Activated naive CD8-positive, alpha-beta T cell (primary cell): Measurements from ENCODE around the gene MCTP2.

Experiments used
- H3K27ac Mint-ChIP-seq: one replicate; pipeline ENCODE4 v1.8.0; 2021; ENCODE audit warnings: mixed read lengths
- H3K27me3 Mint-ChIP-seq: one replicate; pipeline ENCODE4 v1.8.0; 2021; ENCODE audit warnings: mixed read lengths
- H3K36me3 Mint-ChIP-seq: one replicate; pipeline ENCODE4 v1.8.0; 2021; ENCODE audit warnings: mixed read lengths
- H3K4me1 Mint-ChIP-seq: one replicate; pipeline ENCODE4 v1.8.0; 2021; ENCODE audit warnings: low read depth, mixed read lengths
- H3K4me3 Mint-ChIP-seq: one replicate; pipeline ENCODE4 v1.8.0; 2021; ENCODE audit warnings: mild to moderate bottlenecking, mixed read lengths
- H3K9me3 Mint-ChIP-seq: one replicate; pipeline ENCODE4 v1.8.0; 2021; ENCODE audit warnings: low read depth, mixed read lengths

Gene MCTP2

GRCh38 chr15:94322141-94322540 is 90.8 kb downstream of the MCTP2 start:
- no peak overlapping the region for H3K4me3 Mint-ChIP-seq
- peaks cover 9% of the 10 kb centered on the region for H3K36me3 Mint-ChIP-seq
- no peaks in the 10 kb centered on the region for H3K27me3 Mint-ChIP-seq
- no peaks in the 10 kb centered on the region for H3K9me3 Mint-ChIP-seq
- H3K27ac Mint-ChIP-seq, result no peak overlapping the region
- peaks cover 3% of the 10 kb centered on the region for H3K4me1 Mint-ChIP-seq

- Mint-ChIP-seq H3K9me3 (no peaks in the 10 kb centered on the region), H3K27ac (no peak overlapping the region), H3K4me3 (no peak overlapping the region), H3K36me3 (peaks cover 9% of the 10 kb centered on the region), H3K27me3 (no peaks in the 10 kb centered on the region), H3K4me1 (peaks cover 3% of the 10 kb centered on the region)
These were observed 91.7 kb downstream of the MCTP2 start for GRCh38 chr15:94323076-94323475.

DNA sequence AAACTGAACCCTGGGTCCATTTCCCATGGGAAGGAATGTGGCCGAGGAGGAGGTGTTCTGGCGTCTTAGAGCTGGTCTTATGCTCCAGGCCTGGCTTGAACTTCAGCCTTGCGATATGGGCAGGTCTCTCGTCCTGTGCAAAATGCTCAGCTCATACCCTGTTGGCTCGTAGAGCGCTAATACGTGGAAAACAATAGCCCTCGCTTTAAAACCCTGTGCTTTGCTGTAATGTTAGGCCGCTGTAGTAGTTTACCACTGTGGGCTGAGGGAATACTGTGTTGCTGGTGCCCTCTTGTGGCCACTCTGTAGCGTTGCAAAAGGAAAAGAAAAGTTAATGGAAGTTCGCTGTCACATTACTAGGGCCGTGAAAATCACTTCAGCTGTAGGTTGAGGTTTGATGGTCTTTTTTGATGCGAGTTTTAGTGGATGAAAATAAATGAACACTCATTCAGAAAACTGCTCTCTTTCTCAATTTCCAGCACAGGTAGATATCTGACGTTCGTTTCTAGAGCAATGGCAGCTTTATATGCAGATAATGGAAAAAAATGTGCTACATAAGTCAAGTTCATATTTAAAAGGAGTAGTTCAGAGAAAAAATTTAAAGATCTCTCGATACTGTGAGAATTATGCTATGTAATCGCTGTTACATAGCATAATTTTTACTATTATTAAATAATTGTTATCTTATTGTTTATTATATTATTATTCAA is 92.9 kb downstream of the MCTP2 start:
- Mint-ChIP-seq H3K36me3 (peaks cover 11% of the 10 kb centered on the region), H3K27me3 (no peaks in the 10 kb centered on the region), H3K27ac (no peak overlapping the region), H3K4me3 (no peak overlapping the region), H3K4me1 (peaks cover 3% of the 10 kb centered on the region), H3K9me3 (no peaks in the 10 kb centered on the region)

GRCh38 chr15:94324835-94325767 is 93.7 kb downstream of the MCTP2 start:
- Mint-ChIP-seq H3K4me3 (no peak overlapping the region), H3K36me3 (peaks cover 12% of the 10 kb centered on the region), H3K27ac (no peak overlapping the region), H3K9me3 (no peaks in the 10 kb centered on the region), H3K27me3 (no peaks in the 10 kb centered on the region), H3K4me1 (peaks cover 3% of the 10 kb centered on the region)

DNA sequence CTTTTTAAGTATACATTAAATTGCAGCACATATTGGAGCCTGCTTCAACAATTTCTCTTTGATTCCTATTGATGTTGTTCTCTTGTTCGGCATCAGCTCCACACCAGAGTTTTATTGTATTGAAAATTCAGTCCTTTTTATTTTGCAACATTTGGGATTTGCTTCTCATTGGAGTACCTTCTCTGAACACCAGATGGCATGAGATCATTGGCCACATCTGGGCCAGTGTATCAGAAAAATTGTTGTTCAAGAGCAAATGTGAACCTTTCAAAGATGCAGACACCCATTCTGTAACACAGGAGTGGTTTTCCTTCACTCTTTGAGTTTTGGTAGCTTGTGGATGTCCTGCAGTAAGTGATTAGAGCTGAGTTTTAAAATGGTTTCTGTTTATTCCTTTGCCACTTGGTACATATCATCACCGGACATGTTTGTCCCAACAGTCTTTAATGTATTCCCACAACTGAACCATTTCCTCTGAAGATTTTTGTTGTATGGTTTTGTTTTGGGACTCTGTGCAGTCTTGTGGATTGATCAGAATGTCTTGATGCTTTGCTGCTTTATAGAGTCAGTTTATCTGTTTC is 96.1 kb downstream of the MCTP2 start:
- Mint-ChIP-seq H3K27ac (no peak overlapping the region), H3K27me3 (no peaks in the 10 kb centered on the region), H3K9me3 (no peaks in the 10 kb centered on the region), H3K36me3 (peaks cover 12% of the 10 kb centered on the region), H3K4me1 (peaks cover 3% of the 10 kb centered on the region), H3K4me3 (no peak overlapping the region)

DNA sequence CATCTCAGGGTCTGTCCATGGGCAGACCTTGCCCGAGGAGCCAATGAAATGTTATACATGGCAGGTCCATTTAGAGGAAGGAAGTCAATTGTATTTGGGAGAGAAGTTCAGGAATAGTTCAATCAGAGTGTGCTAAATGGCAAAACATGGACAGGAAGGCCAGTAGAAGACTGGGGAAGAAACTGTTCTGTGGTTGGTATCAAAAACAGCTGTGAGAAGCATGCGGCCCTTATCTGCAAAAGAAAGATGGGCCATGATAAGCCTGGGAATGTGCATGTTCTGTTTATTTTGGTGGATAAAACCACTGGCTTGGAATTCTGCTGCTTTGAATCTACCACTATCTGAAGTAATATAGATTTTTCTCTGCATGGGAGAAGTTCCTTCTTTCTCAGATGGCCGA is 100.4 kb downstream of the MCTP2 start:
- Mint-ChIP-seq H3K4me3 (no peak overlapping the region), H3K27me3 (no peaks in the 10 kb centered on the region), H3K9me3 (no peaks in the 10 kb centered on the region), H3K36me3 (peaks cover 12% of the 10 kb centered on the region), H3K27ac (no peak overlapping the region), H3K4me1 (no peaks in the 10 kb centered on the region)

- no peaks in the 10 kb centered on the region for H3K4me1 Mint-ChIP-seq
- H3K9me3 Mint-ChIP-seq, result no peaks in the 10 kb centered on the region
- no peaks in the 10 kb centered on the region for H3K27me3 Mint-ChIP-seq
- peaks cover 6% of the 10 kb centered on the region for H3K36me3 Mint-ChIP-seq
- H3K27ac Mint-ChIP-seq, result no peak overlapping the region
- no peak overlapping the region for H3K4me3 Mint-ChIP-seq
These were observed 104.3 kb downstream of the MCTP2 start for GRCh38 chr15:94335616-94336015.

- H3K27me3 Mint-ChIP-seq, result no peaks in the 10 kb centered on the region
- H3K36me3 Mint-ChIP-seq, result peaks cover 6% of the 10 kb centered on the region
- no peaks in the 10 kb centered on the region for H3K4me1 Mint-ChIP-seq
- H3K9me3 Mint-ChIP-seq, result no peaks in the 10 kb centered on the region
- no peak overlapping the region for H3K27ac Mint-ChIP-seq
- H3K4me3 Mint-ChIP-seq, result no peak overlapping the region
These were observed 105.6 kb downstream of the MCTP2 start for GRCh38 chr15:94336817-94337467.

DNA sequence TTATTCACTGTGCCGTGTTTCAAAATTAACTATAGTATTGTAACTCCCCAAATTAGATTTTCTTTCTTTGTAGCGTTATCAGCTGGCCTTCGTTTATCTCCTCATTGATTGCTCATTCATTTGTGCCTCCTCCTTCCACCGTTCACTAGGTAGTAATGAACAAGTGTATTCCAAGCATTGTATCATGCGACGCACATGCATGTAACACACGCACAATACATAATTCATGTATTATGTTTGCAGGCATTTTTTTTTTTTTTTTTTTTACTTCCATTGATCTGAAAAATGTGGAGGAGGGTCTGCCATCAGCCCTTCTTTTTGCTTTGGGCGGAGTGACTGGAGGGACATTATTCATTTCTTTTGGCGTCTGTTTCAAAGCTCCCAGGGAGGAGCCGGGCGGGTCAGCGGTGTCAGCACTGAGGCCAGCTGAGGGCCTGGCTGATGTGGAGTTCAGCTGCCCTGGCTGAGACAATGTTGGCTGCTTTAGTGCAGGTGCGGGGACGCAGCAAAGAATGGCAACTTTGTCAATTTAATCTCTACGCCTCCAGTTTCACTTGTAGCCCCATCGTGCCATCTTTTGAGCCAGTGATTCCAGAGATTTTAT is 107.0 kb downstream of the MCTP2 start:
- Mint-ChIP-seq H3K9me3 (no peaks in the 10 kb centered on the region), H3K27me3 (no peaks in the 10 kb centered on the region), H3K4me3 (no peak overlapping the region), H3K36me3 (peaks cover 6% of the 10 kb centered on the region), H3K4me1 (no peaks in the 10 kb centered on the region), H3K27ac (no peak overlapping the region)

DNA sequence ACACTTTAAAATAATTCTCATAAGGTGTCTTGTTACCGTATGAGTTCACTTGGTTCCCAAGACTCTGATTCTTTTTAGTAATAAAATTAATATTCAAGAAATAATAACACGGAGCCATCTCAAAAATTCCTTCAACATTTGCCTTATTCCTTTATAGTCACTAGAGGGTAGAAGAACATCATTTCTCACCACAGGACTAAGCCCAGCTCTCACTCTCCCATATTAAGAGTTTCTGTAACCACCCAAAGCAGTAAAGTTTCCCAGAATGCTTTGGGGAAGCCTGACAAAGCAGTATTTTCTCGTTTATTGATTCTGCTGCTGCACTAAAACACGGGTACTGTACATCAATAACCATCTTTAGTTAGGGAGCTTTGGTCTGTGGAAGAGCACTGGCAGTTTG is 114.9 kb downstream of the MCTP2 start:
- no peak overlapping the region for H3K4me3 Mint-ChIP-seq
- H3K27me3 Mint-ChIP-seq, result no peaks in the 10 kb centered on the region
- no peaks in the 10 kb centered on the region for H3K4me1 Mint-ChIP-seq
- H3K36me3 Mint-ChIP-seq, result peaks cover 8% of the 10 kb centered on the region
- no peak overlapping the region for H3K27ac Mint-ChIP-seq
- H3K9me3 Mint-ChIP-seq, result no peaks in the 10 kb centered on the region

GRCh38 chr15:94348084-94348483 is 116.7 kb downstream of the MCTP2 start:
- Mint-ChIP-seq H3K9me3 (no peaks in the 10 kb centered on the region), H3K4me3 (no peak overlapping the region), H3K36me3 (peaks cover 18% of the 10 kb centered on the region), H3K27ac (no peak overlapping the region), H3K27me3 (no peaks in the 10 kb centered on the region), H3K4me1 (no peaks in the 10 kb centered on the region)

- no peak overlapping the region for H3K4me3 Mint-ChIP-seq
- H3K27me3 Mint-ChIP-seq, result no peaks in the 10 kb centered on the region
- H3K36me3 Mint-ChIP-seq, result peaks cover 18% of the 10 kb centered on the region
- H3K9me3 Mint-ChIP-seq, result no peaks in the 10 kb centered on the region
- no peaks in the 10 kb centered on the region for H3K4me1 Mint-ChIP-seq
- no peak overlapping the region for H3K27ac Mint-ChIP-seq
These were observed 119.7 kb downstream of the MCTP2 start for GRCh38 chr15:94351031-94351535.

DNA sequence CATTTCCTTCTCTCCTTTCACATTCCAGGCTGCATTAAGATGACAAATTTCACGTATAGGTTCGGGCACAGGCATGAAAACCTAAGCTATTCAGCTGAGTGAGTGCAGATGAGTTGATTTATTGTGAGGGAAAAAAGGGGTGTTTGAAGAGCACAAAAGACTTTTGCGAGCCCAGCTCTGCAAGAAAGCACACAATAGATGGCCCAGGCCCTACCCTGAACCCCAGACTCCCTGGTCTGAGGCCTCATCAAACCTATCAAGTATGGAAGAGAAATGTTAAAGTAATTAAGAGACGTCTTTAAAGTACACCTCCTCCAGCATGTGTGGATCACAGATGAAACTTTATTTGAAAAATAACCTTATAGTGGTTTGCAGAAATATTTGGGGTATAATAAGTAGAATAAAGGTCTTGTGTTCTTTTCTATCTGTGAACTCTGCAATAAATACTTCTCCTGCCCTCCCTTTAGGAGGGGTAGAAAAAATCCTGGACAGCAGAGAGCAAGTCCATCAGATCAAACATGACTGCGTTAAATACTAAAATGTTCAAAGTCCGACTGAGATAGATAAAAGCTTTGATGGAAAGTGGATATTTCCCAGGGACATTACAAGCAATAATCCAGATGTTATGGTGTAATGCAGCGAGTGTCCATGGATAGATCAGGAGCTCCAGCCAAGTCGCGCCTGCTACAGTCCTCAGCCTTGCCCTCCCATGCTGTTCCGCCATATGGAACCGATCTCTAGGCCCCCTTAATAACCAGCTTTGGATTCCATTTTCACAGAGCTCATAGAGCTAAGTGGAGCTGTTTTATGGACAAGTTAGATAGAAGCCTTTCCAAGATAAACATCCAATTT is 121.5 kb downstream of the MCTP2 start:
- peaks cover 18% of the 10 kb centered on the region for H3K36me3 Mint-ChIP-seq

DNA sequence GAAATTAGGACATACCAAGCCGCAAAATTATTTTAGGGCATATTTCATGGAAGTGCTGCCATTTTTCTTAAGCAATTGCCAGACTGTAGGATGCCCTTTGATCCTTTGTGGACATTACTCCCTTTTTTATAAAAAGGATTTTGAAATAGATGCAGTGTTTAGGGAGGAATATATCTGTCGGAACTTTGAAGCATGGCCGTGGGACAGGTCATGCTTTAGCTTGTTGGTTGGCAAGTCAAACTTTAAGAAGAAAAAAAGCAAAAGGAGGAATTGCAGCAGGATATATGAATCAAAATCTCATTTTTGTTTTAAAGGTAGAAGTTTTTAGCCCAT is 122.1 kb downstream of the MCTP2 start:
- H3K4me1 Mint-ChIP-seq, result no peaks in the 10 kb centered on the region
- no peak overlapping the region for H3K27ac Mint-ChIP-seq
- H3K36me3 Mint-ChIP-seq, result peaks cover 17% of the 10 kb centered on the region
- no peaks in the 10 kb centered on the region for H3K9me3 Mint-ChIP-seq
- no peak overlapping the region for H3K4me3 Mint-ChIP-seq
- no peaks in the 10 kb centered on the region for H3K27me3 Mint-ChIP-seq

More for the DNA sequence above, 121.5 kb downstream of the MCTP2 start:
- Mint-ChIP-seq H3K27me3 (no peaks in the 10 kb centered on the region), H3K27ac (no peak overlapping the region), H3K4me1 (no peaks in the 10 kb centered on the region), H3K4me3 (no peak overlapping the region), H3K9me3 (no peaks in the 10 kb centered on the region)
